GDM1 (cell line): ENCODE results near the gene TMEM115.
A peak's percentile ranks its signal among the peaks of the same experiment; 100 is the strongest.

Source experiments
- DNase-seq: peaks from one replicate; lab custom pipeline; 2025; lab: John Stamatoyannopoulos, UW

TMEM115 gene

DNA sequence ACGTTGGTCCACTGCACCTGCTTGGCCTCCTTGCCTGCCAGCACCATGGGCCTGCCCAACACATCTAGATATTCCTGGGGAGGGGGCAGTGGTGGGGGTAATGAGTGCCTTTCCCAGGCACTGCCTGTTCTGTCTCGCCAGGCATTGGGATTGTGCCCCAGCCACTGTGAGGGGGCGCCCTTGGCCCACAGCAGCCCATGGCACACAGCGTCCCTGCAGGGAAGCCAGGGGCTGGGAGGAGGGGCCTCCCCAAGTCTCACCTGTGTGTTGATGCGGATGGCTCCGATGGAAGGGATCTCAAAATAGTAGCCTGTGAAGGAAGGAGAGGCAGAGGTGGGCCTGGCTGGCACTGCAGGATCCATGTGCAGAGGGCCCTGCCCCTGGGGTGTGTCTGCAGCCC is 18.7 kb upstream of the TMEM115 start:
- DNase-seq, result no peak

DNA sequence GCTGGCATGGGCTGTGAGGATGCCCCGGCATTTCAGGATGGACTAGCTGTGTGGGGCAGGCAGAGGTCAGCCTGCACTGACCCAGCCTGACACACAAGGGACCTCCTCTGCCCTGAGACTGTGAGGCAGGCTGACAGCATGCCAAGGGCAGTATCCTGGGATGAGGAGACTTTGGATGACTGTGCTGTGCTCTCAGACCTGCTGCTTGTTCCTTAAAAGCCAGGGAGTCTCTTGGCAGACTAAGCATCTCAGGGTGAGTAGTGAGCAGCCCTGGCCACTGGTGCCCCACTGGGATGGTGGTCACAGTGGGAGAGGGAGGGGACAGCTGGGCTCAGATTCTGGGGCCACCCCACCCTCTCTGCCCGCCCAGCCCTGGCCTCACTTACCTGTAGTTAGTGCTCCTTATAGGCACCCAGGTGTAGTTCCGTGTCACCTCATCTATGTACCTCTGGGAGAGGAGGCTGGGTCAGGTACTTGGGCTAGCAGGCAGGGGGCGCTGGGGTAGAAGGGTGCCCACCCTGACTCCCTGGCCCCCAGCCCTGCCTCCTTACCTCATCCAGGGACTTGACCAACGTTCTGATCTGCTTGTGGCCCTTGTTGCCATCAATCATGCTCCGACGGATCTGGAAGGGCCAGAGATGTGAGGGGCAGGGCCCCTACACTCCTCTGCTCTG is 16.1 kb upstream of the TMEM115 start:
- DNase-seq, result no peak

DNA sequence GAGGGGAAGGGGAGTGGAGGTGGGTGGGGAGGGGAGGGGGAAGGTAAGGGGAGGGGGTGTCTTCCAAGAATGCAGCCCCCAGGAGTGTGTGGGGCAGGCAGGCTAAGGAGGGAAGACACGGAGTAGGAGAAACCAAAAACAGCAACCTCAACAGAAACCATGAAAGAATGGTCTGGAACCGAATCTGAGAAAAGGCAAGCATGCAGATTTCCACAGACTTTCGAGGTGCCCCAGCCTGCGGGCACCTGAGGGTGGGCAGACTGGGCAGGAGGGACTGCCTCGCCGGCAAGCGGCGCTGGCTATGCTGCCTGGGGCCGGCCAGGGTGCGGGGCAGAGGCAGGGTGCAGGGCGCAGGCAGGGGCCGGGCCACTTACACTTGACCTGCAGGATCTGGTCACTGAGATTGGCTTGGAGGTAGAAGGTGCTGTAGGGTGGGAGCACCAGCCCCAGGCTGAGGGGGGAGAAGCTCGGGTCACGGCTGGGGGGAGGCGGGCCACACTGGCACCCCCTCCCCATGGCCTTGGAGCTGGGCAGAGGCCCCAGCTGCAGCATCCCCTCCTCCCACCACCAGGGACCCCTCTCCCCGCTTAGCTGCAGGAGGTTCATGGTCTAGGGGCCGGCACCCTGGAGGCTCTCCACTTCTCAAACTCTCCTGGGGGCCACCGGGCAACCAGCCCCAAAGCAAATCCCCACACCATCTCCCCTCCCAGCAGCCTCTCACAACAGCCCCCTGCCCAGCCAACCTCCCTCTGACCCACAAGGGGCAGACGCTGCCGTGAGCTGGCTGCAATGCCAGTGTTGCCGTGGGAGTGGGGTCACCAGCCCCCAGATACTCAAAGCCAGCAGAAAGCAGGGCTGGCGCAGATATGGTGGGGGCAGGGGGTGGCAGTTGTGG is 15.3 kb upstream of the TMEM115 start:
- no peak for DNase-seq

DNA sequence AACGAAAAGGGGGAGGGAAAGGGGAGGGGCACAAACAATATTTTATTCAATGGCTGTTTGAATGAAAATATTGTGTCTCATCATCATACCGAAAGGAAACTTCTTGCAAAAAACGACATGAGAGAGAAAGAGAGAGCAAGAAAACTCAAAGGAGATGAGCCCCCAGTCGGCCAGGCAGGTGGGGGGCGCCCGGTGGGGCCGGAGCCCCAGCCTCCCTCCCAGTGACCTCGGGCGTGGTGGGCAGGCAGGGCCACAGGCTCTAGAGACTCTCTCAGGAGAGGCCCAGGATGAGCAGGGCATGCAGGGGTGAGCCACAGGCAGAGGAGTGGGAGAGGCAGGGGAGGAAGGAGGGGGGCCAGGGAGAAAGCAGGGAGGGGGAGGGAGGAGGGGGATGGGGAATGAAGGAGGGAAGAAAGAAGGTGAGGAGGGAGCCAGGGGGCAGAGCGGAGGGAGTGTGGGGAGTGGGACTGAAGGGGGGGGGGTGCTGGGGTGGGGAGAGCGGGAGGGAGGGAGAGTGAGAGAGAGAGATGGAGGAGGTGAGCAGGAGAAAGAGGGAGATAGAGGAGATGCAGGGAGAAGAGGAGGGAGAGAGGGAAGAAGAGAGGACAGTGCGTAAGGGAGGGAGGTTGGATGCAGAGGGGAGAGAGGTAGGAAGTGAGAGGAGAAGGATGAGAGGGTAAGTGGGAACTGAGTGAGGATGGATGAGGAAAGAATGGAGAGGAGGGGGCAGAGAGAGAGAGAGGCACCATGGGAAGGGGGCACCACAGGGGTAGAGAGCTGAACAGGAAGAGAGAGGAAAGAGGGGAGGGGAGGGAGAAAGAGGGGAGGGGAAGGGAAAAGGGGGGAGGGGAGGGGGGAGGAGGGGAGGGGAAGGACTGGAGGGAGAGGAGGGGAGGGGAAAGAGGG is 14.1 kb upstream of the TMEM115 start:
- DNase-seq, result no peak

DNA sequence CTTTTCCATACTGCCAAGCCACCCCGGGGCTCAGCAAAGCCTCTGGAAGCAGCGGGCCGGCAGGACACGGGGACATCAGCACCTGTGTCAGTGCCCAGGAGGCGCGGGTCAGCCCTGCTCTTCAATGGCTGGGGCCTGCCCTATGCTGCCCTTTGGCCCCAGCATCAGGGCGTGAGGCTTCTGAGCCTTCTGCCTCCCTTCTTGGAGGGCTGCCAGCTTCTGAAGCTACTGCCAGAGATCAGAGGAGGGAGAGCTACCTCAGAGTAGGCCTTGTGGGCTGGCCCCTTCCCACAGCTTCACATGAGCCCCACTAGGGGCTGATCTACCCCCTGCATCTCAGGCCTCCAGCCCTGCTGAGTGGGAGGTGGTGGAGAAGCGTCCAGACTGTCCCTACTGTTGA is 13.0 kb upstream of the TMEM115 start:
- DNase-seq, result peak; percentile 17

- no peak for DNase-seq
These were observed 11.9 kb upstream of the TMEM115 start for GRCh38 chr3:50371133-50371685.

DNA sequence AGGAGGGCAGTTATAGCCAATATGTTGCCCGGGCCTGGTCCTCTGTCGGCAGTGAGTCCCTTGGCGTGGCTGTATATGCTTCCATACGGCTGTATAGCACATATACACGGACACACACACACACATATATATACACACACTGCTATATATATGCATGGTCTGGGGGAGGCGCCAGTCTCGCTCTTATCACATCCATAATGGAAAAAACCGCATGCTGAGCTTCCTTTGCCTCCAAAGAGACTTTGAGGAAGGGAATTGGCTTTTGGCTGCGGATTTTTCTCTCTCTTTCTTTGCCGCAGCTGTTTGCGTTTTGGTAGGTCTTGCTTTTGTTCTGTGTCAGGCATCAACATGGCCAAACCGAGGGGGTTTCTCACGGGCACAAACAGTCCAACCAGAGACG is 11.3 kb upstream of the TMEM115 start:
- no peak for DNase-seq

- no peak for DNase-seq
These were observed 9.8 kb upstream of the TMEM115 start for GRCh38 chr3:50369012-50369670.

- DNase-seq, result no peak
These were observed 6.5 kb upstream of the TMEM115 start for GRCh38 chr3:50365842-50366220.

- no peak for DNase-seq
These were observed 5.9 kb upstream of the TMEM115 start for GRCh38 chr3:50365080-50365841.

- no peak for DNase-seq
These were observed 5.3 kb upstream of the TMEM115 start for GRCh38 chr3:50364573-50365079.

- DNase-seq, result no peak
These were observed 414 bp upstream of the TMEM115 start for GRCh38 chr3:50359760-50360110.

- no peak for DNase-seq
These were observed 888 bp downstream of the TMEM115 start for GRCh38 chr3:50358355-50358910.

- DNase-seq, result no peak
These were observed 1.8 kb downstream of the TMEM115 start for GRCh38 chr3:50357481-50357880.

DNA sequence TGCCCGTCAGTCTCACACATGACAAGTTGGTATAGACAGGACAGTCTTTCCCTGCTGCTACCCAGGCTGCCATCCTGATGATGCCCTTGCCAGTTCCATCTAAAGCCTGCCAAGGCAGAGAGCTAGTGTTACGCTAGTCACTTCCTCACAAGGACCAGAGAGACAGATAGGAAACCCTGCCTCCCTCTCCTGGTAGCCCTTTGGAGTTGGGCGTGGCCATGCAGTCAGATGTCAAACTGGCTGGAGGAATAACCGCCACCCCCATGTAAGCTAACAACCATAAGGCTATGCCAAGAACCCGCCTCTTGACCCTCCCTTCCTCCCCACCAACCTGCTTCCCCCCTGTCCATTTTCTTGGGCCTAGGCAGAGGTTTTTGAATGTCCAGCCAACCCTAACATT is 2.8 kb downstream of the TMEM115 start:
- DNase-seq, result no peak

GRCh38 chr3:50355829-50356552 is 3.3 kb downstream of the TMEM115 start:
- no peak for DNase-seq

DNA sequence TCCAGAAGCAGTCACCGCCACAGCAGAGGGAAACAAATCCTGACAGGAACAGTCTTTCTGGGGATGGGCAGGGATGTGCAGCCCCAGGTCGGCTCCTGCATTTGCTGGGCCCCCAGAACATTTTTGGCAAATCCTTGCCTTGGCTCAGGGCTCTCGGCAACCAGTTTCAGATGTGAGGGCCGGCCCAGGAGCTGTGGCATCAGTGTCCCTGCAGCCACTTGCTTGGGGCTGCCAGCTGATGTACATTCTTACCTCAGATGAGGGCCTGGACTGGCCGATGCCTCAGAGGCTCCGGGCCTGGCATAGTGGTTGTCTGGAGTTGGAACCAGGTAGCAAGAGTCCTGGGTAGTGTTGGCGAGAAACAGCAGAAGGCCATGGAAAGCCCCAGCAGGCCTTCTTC is 4.5 kb downstream of the TMEM115 start:
- DNase-seq, result no peak

DNA sequence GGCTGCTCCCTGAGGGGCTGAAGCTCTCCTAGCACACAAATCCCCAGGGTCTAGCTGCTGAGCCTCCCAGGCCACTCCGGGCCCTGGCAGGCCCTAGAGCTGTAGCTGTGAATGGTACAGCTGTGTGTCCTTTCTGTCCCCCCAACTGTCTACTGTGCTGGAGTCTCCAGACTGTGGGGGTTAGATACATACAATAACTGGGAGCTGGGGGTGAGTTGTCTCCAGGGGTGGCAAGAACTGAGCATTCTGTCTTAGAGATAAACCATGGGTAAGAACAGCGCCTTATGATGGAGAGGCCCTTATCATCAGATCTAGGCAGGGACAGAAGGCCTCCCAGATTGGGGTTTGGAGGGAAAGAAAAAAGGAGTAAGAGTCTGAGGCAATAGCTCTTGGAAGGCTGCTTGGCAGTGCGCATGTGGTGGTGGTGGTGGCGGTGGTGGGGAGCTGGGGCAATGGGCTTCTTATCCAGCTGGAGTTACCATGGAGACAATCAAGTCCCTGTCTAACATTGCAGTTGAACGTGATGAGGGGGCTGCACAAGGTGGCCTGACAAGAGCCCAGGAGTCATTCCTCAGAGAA is 5.0 kb downstream of the TMEM115 start:
- DNase-seq, result no peak

GRCh38 chr3:50353245-50354004 is 5.9 kb downstream of the TMEM115 start:
- DNase-seq, result no peak
